ENCODE measurements around the gene ALKBH6. TPM values are rescaled to one million over a fixed set of nuclear protein-coding genes. Genes with fewer than 3 reads are reported as not detected.

ALKBH6 gene
- total RNA-seq: 9.4 TPM

DNA sequence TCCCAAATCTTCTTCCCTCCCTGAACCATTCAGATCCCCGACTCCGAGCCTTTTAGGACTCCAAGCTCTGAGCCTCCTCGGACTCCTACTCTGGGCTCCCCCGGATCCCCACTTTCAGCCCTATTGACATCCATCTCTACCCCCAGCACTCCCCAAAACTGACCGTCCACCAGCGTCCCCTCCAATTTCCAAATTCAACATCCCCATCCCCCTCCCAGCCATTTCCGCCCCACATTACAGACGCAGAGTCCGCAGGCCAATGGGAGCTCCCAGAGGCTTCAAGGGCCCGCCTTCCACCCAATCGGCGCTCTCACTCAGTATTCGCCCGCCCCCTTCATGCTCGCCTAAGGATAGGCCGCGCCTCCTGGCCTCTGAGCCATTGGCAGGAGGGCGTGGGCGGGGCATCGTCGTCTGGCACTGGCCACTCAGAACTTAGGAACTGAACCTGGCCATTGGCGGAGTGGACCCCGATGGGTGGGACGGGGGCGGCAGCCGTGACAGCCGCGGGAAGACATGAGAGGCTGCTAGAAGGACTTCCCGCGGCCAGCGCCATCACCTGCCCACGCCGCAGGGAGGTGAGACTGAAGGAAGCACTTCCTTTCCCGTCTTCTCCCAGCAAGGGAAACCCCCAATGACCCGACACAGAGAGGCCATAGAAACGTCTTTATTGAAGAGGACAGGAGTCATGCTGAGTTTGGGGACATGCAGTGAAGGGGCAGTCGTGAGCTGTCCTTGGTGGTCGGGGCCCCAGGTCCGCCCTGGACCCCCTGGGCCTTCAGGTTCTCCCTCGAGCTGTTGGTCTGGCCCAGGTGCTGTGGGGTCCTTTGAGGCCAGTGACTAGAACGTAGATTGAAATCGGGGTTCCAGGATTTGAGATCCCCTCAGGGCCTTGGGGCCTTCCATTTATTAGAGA lies at the start of gene ALKBH6:
ALKBH6 (minus strand) TSS at position 202 of the 913 bp plus-strand sequence. CDS start 816 bp downstream, outside the sequence.

DNA sequence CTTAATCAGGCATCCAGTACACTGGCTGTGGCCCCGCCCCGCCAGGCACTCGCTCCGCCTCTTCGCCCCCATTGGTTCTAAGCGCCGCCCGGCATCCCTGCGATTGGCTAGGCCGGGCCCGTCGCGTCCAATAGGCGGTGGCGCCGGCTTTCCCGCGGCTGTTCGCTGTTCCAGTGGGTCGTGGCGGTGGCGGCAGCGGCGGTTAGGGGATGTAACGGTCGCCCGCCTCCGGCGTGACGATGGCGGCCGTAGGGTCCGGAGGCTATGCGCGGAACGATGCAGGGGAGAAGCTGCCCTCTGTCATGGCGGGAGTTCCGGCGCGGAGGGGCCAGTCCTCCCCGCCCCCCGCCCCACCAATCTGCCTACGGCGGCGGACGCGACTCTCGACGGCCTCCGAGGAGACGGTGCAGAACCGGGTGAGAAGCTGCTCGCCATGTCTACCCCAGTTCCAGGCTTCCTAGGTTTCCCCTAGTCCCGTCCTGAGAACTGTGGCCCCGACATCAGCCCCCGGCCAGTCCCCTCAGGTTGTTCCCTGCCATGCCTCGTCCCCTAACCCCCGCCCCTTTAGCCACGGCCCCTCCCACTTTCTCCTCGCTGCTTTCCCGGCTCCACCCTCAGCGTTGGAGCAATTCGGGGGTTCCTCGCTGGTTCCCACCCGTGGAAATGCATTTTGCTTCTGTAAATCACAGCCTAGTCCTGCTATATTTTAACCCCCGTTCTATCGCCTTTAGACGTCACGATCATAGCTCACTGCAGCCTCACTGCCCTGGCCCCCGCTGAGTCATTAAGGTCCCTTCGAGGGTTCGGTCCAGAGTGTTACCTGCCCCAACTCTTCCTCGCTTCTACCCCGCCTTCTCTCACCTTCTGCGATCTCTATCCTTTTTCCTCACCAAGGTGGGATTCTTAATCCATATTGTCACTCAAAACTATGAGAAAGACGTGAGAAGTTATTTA lies 41.0 kb upstream of the ALKBH6 start, which contains the start of gene WDR62:
WDR62 (plus strand) TSS at position 165 of the 954 bp plus-strand sequence; CDS start at position 240, 75 bp downstream.

DNA sequence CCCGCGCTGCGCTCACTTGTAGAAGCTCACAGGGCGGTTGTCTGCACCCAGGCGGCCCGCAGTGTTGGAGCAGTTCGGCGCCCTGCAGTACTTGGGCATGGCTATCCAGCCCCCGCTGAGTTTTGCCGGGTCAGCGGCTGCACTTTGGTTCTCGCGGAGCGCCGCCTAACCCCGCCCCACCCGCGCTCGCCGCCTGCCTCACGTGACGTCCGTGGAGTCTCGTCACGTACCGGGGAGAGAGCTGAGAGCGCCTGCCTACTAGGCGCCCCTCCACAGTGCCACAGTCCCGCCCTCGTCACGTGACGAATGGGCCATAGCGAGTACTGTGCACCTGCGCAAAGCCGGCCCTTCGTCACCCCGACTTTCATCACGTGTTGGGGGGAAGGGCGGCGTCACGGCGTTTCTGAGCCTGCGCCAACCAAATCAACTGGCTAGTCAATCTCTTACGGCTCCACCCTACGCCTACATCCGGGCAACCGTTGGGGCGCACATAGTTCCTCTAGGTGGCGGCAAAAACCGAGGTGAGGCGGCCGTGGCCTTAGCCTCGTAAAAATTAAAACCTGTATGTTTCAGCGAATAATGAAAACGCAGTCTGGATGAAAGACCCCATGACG lies 40.2 kb upstream of the ALKBH6 start, which contains the start of gene THAP8:
THAP8 (minus strand) TSS at position 167 of the 614 bp plus-strand sequence; CDS start at position 99, 68 bp downstream.

DNA sequence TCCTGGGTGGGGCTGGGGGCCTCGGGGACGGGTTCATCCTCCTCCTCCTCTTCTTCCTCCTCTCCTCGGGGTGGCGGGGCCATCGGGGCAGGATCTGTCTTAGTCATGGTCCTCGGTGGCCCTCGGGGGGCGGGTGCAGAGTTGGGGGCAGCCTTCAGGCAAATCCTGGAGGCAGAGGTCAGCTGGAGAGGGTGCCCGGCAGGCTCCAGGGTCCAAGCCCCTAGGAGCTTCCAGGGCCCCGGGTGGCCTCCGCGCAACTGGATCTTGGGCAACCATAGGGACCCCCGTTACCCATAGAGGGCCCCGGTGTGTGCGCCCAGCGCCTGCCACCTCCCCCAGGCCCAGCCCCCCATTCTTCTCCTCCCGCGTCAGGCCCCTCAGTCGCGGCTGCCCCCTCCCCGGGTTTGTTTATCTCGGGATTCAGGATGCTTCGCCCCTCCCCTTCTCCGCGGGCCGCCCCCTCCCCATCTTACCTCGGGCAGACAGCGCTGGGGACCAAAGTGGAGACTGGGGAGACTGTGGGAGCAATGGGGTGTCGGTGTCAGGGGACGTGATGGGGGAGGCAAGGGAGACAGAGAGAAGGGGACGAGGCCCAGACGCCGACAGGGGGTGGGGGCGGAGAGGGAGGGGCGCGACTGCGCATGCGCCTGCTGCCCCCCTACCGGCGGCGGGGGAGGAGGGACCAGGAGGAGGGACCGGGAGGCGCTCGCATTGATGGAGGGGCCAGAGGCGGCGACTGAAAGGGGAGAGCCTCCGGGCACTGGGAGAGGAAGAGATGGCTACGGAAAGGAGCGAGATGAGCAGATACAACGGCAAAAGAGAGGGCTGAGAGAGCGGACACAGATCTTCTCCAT lies 18.5 kb upstream of the ALKBH6 start, which contains the start of gene CLIP3:
CLIP3 (minus strand) TSS at position 623 of the 854 bp plus-strand sequence; CDS start at position 107, 516 bp downstream.

DNA sequence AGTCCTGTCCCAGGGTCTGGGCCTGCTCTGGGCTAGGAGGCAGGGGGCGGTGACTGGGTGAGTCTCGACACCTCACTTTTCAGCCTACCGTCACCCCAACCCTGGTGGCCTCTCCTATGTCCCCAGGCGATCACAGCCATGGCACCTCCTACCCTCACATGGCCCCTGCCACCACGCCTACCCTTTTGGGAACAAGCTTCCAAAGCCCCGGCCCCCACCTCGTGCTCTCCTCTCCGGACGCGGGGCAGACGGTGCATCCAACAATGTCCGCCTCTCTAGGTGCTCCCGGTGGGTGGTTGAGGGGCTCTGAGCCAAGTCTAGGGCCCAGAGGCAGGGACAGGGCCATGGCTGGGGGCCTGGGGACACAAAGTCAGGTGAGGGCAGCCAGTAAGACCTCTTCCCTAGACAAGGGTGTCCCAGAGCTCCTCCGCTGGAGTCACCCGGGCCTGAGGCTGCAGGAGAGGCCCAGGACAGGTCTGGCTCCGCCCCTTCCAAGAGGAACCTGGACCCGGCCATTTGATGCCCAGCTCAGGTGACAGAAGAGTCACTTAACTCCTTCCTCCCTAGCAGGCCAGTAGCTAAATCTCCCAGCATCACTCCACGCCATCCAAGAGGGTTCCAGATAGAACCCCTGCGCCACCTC lies 5.6 kb downstream of the ALKBH6 start, which contains the start of gene SYNE4:
SYNE4 (minus strand) TSS at position 478 of the 643 bp plus-strand sequence; CDS start at position 346, 132 bp downstream.

DNA sequence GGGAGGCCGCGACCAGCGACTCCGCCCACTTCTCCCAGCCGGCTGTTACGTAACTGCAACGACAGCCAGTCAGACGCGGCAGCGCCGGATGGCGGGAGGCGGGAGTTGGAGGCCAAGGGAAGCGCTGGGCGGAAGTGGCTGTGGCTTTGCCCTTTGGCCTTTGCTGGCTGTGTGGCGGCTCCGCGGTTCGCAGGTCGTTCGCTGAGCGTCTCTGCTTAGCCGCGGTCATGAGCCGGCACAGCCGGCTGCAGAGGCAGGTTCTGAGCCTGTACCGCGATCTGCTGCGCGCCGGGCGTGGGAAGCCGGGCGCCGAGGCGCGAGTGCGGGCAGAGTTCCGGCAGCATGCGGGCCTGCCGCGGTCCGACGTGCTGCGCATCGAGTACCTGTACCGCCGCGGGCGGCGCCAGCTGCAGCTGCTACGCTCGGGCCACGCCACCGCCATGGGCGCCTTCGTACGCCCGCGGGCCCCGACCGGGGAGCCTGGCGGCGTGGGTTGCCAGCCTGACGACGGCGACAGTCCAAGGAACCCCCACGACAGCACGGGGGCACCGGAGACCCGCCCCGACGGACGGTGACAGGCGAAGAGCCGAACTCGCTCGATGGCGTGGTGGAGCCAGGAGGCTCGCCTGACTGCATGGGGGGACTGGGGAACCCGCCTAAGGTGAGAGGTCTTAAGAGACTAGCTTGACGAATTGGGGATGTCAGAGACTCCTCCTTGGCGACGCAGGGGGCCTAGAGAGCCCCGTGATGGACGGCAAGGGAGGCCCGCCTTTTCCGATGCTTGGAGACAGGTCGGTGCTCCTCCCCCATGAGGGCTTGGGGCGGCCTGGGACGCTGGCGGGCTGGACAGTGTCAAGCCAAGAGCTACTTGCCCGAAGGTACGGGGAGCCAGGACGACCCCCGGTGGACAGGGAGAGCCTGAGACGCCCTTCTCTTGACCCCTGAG lies 18.7 kb downstream of the ALKBH6 start, which contains the start of gene SDHAF1:
SDHAF1 (plus strand) TSS at position 141 of the 946 bp plus-strand sequence; CDS start at position 228, 87 bp downstream.

Other genes starting within 250 kb of the ALKBH6 start
- 89.9 TPM for gene ARHGAP33, start 238.6 kb downstream of the ALKBH6 start, total RNA-seq
- gene PRODH2, start 201.4 kb downstream of the ALKBH6 start, total RNA-seq: 0.27 TPM
- 2.7 TPM for gene NPHS1, start 161.7 kb downstream of the ALKBH6 start, total RNA-seq
- 11.2 TPM for gene KIRREL2, start 157.3 kb downstream of the ALKBH6 start, total RNA-seq
- gene APLP1, start 145.6 kb downstream of the ALKBH6 start, total RNA-seq: 106 TPM
- 6.8 TPM for gene NFKBID, start 113.7 kb downstream of the ALKBH6 start, total RNA-seq
- not detected for gene HCST, start 111.7 kb downstream of the ALKBH6 start, total RNA-seq
- 10.4 TPM for gene TYROBP, start 105.9 kb downstream of the ALKBH6 start, total RNA-seq
- gene LRFN3, start 77.8 kb downstream of the ALKBH6 start, total RNA-seq: 5.4 TPM
- gene SDHAF1, start 19.0 kb downstream of the ALKBH6 start, total RNA-seq: 32.9 TPM
- gene SYNE4, start 5.4 kb downstream of the ALKBH6 start, total RNA-seq: not detected
- 34.6 TPM for gene CLIP3, start 18.7 kb upstream of the ALKBH6 start, total RNA-seq
- 7.6 TPM for gene THAP8, start 40.1 kb upstream of the ALKBH6 start, total RNA-seq
- 6.4 TPM for gene WDR62, start 40.7 kb upstream of the ALKBH6 start, total RNA-seq
- gene OVOL3, start 96.9 kb upstream of the ALKBH6 start, total RNA-seq: not detected
- gene POLR2I, start 100.7 kb upstream of the ALKBH6 start, total RNA-seq: 28.0 TPM
- gene TBCB, start 101.3 kb upstream of the ALKBH6 start, total RNA-seq: 134 TPM
- 123 TPM for gene CAPNS1, start 125.9 kb upstream of the ALKBH6 start, total RNA-seq
- 3.6 TPM for gene COX7A1, start 138.2 kb upstream of the ALKBH6 start, total RNA-seq
- 11.3 TPM for gene ZNF565, start 200.5 kb upstream of the ALKBH6 start, total RNA-seq
- gene ZNF146, start 200.9 kb upstream of the ALKBH6 start, total RNA-seq: 163 TPM

All from camera-type eye (tissue), 1 donor.